ENCODE results near the gene SPCS3.
"Not testable (repeated sequence)": the region's sequence is repeated elsewhere in the genome, so short reads cannot be mapped to it uniquely, and the experiment has no call there.

SPCS3 gene

GRCh38 chr4:176291748-176292147, 28.0 kb upstream of the SPCS3 start:
- no peaks in the 10 kb centered on the region for H3K36me3 ChIP-seq (ENCODE audit: insufficient read depth, insufficient read length, low read length)
- DNase-seq (ENCODE audit: low read depth, low spot score) = no peak
- no peak overlapping the region for H3K9ac ChIP-seq (ENCODE audit: insufficient read length, low read depth)

DNA sequence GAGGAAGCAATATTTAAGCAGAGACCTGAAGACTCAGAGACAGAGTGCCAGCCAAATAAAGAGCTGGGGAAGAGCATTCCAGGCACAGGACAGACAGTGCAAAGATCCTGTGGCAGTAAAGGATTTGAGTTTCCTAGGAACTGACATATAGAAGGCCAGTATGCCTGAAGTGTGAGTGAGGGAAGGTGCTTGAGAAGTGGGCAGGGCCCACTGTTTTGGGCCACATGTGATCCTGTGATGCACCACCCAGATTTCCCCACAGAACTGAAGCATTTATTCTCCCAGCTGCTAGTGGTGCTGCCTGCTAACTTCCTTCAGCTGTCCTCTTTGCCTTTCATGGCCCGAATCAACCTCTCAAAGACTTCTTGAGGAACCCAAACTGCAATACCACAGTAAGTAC, 26.8 kb upstream of the SPCS3 start:
- no peak overlapping the region for H3K4me3 ChIP-seq (ENCODE audit: insufficient read length, low read depth)
- no peaks in the 10 kb centered on the region for H3K9me3 ChIP-seq (ENCODE audit: insufficient read depth, low read length)
- no peak for DNase-seq (ENCODE audit: low read depth, low spot score)
- H3K27me3 ChIP-seq (ENCODE audit: insufficient read depth, insufficient read length) = no peaks in the 10 kb centered on the region
- H3K9ac ChIP-seq (ENCODE audit: insufficient read length, low read depth) = no peak overlapping the region
- no peak for TF ChIP-seq YY1 (IDR thresholded peaks at IDR 0.05; ENCODE audit: insufficient read depth, insufficient read length)
- no peak for TF ChIP-seq ZNF274 (IDR thresholded peaks at IDR 0.05; ENCODE audit: low read depth, low read length)
- TF ChIP-seq SUZ12 (IDR thresholded peaks at IDR 0.05; ENCODE audit: extremely low read depth, insufficient read depth, insufficient read length) = no peak
- no peaks in the 10 kb centered on the region for H3K4me1 ChIP-seq (ENCODE audit: insufficient read depth, insufficient read length)
- H3K36me3 ChIP-seq (ENCODE audit: insufficient read depth, insufficient read length, low read length) = no peaks in the 10 kb centered on the region

More at GRCh38 chr4:176291748-176292147, 28.0 kb upstream of the SPCS3 start:
- Histone ChIP-seq H3K4me3 (ENCODE audit: insufficient read length, low read depth) (no peak overlapping the region), H3K27me3 (ENCODE audit: insufficient read depth, insufficient read length) (no peaks in the 10 kb centered on the region), H3K4me1 (ENCODE audit: insufficient read depth, insufficient read length) (no peaks in the 10 kb centered on the region), H3K9me3 (ENCODE audit: insufficient read depth, low read length) (no peaks in the 10 kb centered on the region)
- no peak for TF ChIP-seq SUZ12 (IDR thresholded peaks at IDR 0.05; ENCODE audit: extremely low read depth, insufficient read depth, insufficient read length)
- no peak for TF ChIP-seq YY1 (IDR thresholded peaks at IDR 0.05; ENCODE audit: insufficient read depth, insufficient read length)
- no peak for TF ChIP-seq ZNF274 (IDR thresholded peaks at IDR 0.05; ENCODE audit: low read depth, low read length)

GRCh38 chr4:176293660-176294059, 26.1 kb upstream of the SPCS3 start:
- Histone ChIP-seq H3K9ac (ENCODE audit: insufficient read length, low read depth) (no peak overlapping the region), H3K36me3 (ENCODE audit: insufficient read depth, insufficient read length, low read length) (no peaks in the 10 kb centered on the region), H3K27me3 (ENCODE audit: insufficient read depth, insufficient read length) (no peaks in the 10 kb centered on the region), H3K9me3 (ENCODE audit: insufficient read depth, low read length) (no peaks in the 10 kb centered on the region), H3K4me1 (ENCODE audit: insufficient read depth, insufficient read length) (no peaks in the 10 kb centered on the region), H3K4me3 (ENCODE audit: insufficient read length, low read depth) (no peak overlapping the region)
- no peak for TF ChIP-seq YY1 (IDR thresholded peaks at IDR 0.05; ENCODE audit: insufficient read depth, insufficient read length)
- DNase-seq (ENCODE audit: low read depth, low spot score) = no peak

DNA sequence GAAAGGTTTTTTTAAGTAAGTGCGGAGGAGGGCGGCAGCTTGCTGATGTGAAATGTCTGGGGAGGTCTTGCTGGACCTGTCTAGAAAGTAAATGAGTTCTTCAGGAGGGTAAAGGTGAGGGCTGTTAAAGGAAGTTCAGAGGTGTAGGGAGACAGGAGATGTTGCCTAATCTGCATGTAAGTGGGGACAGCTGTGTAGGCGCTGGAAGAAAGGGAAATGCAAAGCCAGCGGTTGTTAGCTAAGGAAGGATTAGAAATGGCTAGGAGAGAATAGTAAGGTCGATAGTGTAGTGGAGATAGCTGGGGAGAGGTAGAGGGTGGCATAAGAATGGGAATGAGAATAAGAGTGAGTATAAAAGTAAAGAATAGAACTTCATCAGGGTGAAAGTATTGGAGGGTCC, 23.9 kb upstream of the SPCS3 start:
- H3K4me1 ChIP-seq (ENCODE audit: insufficient read depth, insufficient read length); H3K9me3 ChIP-seq (ENCODE audit: insufficient read depth, low read length); H3K4me3 ChIP-seq (ENCODE audit: insufficient read length, low read depth); H3K27me3 ChIP-seq (ENCODE audit: insufficient read depth, insufficient read length); H3K36me3 ChIP-seq (ENCODE audit: insufficient read depth, insufficient read length, low read length); DNase-seq (ENCODE audit: low read depth, low spot score); H3K9ac ChIP-seq (ENCODE audit: insufficient read length, low read depth): not testable (repeated sequence)

DNA sequence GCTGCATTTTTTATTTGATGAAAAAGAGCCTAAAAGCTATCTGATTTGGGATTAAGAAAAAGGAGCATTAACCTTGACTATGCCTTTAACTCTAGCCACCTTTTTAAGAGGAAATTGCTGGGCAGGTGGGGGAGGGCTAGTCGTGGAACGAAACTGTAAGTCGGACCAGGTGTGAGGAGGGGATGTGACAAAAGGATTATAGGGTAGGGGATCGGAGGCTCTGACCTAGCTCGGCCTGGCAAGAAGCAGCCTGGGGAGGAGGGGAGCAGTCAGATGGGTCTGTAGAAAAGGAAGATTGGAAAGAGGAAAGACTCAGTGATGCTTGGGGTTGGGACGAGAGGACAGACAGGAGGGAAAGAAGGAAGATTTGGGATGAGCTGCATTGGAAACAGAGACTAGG, 21.1 kb upstream of the SPCS3 start:
- Histone ChIP-seq H3K27me3 (ENCODE audit: insufficient read depth, insufficient read length) (no peaks in the 10 kb centered on the region), H3K9me3 (ENCODE audit: insufficient read depth, low read length) (no peaks in the 10 kb centered on the region), H3K4me1 (ENCODE audit: insufficient read depth, insufficient read length) (no peaks in the 10 kb centered on the region), H3K36me3 (ENCODE audit: insufficient read depth, insufficient read length, low read length) (no peaks in the 10 kb centered on the region), H3K9ac (ENCODE audit: insufficient read length, low read depth) (no peak overlapping the region), H3K4me3 (ENCODE audit: insufficient read length, low read depth) (no peak overlapping the region)
- no peak for TF ChIP-seq SUZ12 (IDR thresholded peaks at IDR 0.05; ENCODE audit: extremely low read depth, insufficient read depth, insufficient read length)
- no peak for TF ChIP-seq YY1 (IDR thresholded peaks at IDR 0.05; ENCODE audit: insufficient read depth, insufficient read length)
- TF ChIP-seq ZNF274 (IDR thresholded peaks at IDR 0.05; ENCODE audit: low read depth, low read length) = no peak
- no peak for DNase-seq (ENCODE audit: low read depth, low spot score)

- TF ChIP-seq SUZ12 (IDR thresholded peaks at IDR 0.05; ENCODE audit: extremely low read depth, insufficient read depth, insufficient read length) (no peak), ZNF274 (IDR thresholded peaks at IDR 0.05; ENCODE audit: low read depth, low read length) (no peak), YY1 (IDR thresholded peaks at IDR 0.05; ENCODE audit: insufficient read depth, insufficient read length) (no peak)
- Histone ChIP-seq H3K9ac (ENCODE audit: insufficient read length, low read depth) (no peak overlapping the region), H3K4me1 (ENCODE audit: insufficient read depth, insufficient read length) (no peaks in the 10 kb centered on the region), H3K27me3 (ENCODE audit: insufficient read depth, insufficient read length) (no peaks in the 10 kb centered on the region), H3K4me3 (ENCODE audit: insufficient read length, low read depth) (no peak overlapping the region), H3K9me3 (ENCODE audit: insufficient read depth, low read length) (no peaks in the 10 kb centered on the region), H3K36me3 (ENCODE audit: insufficient read depth, insufficient read length, low read length) (no peaks in the 10 kb centered on the region)
- DNase-seq (ENCODE audit: low read depth, low spot score) = no peak
Observed at GRCh38 chr4:176300036-176300435, 19.7 kb upstream of the SPCS3 start.

- Histone ChIP-seq H3K27me3 (ENCODE audit: insufficient read depth, insufficient read length) (no peaks in the 10 kb centered on the region), H3K4me1 (ENCODE audit: insufficient read depth, insufficient read length) (no peaks in the 10 kb centered on the region), H3K9ac (ENCODE audit: insufficient read length, low read depth) (no peak overlapping the region), H3K36me3 (ENCODE audit: insufficient read depth, insufficient read length, low read length) (no peaks in the 10 kb centered on the region), H3K4me3 (ENCODE audit: insufficient read length, low read depth) (no peak overlapping the region), H3K9me3 (ENCODE audit: insufficient read depth, low read length) (no peaks in the 10 kb centered on the region)
- TF ChIP-seq ZNF274 (IDR thresholded peaks at IDR 0.05; ENCODE audit: low read depth, low read length) = no peak
- no peak for TF ChIP-seq YY1 (IDR thresholded peaks at IDR 0.05; ENCODE audit: insufficient read depth, insufficient read length)
- TF ChIP-seq SUZ12 (IDR thresholded peaks at IDR 0.05; ENCODE audit: extremely low read depth, insufficient read depth, insufficient read length) = no peak
- no peak for DNase-seq (ENCODE audit: low read depth, low spot score)
Observed at GRCh38 chr4:176300565-176300964, 19.2 kb upstream of the SPCS3 start.

Data from NT2/D1 (cell line).